Heart right ventricle (tissue), 16 donors: ENCODE results near the gene EPN1. TPM values are rescaled to one million over a fixed set of nuclear protein-coding genes. Genes with fewer than 3 reads are reported as not detected.

ENCODE experiments used
- ATAC-seq, 8 donors: fragments of 200-7000 bp; cut with Tn5 transposase; one replicate each; pipeline ENCODE4 v1.9.1; 2020; ENCODE audit warnings: mild to moderate bottlenecking in 8 of 8, moderate library complexity in 8 of 8, moderate number of reproducible peaks in 1 of 8
- DNase-seq, 2 donors: peaks; one replicate each; pipeline ENCODE4 v3.0.0-alpha.2; 2020
- H3K27ac ChIP-seq, 10 donors: fragments of 200-600 bp; sonication (generic) in 2 of 10; one replicate each; pipeline versions ENCODE4 v1.5.0 to v1.8.0; 2020 to 2022; ENCODE audit warnings: mild to moderate bottlenecking in 3 of 10
- H3K27me3 ChIP-seq, 7 donors: fragments of 200-600 bp; one replicate each; pipeline ENCODE4 v1.8.0; 2021 to 2022; ENCODE audit warnings: mild to moderate bottlenecking in 2 of 7
- H3K36me3 ChIP-seq, 9 donors: fragments of 200-600 bp; sonication (generic) in 1 of 9; one replicate each; pipeline versions ENCODE4 v1.5.0 to v1.8.0; 2020 to 2022; ENCODE audit warnings: mild to moderate bottlenecking in 2 of 9
- H3K4me1 ChIP-seq, 9 donors: fragments of 200-600 bp; sonication (generic) in 1 of 9; one replicate each; pipeline versions ENCODE4 v1.5.0 to v1.8.0; 2020 to 2022; ENCODE audit warnings: mild to moderate bottlenecking in 4 of 9
- H3K4me3 ChIP-seq, 10 donors: fragments of 200-600 bp; sonication (generic) in 2 of 10; one replicate each; pipeline versions ENCODE4 v1.5.0 to v1.8.0; 2020 to 2022; ENCODE audit warnings: mild to moderate bottlenecking in 7 of 10, moderate library complexity in 2 of 10
- H3K9me3 ChIP-seq, 11 donors: fragments of 200-600 bp in 10 of 11; sonication (generic) in 2 of 11; one replicate each; pipeline versions ENCODE4 v1.5.0 to v1.8.0; 2013 to 2022; ENCODE audit warnings: mild to moderate bottlenecking in 2 of 11, control low read depth in 1 of 11, moderate library complexity in 1 of 11
- WGBS, 2 donors: extraction: QIAGEN DNeasy Blood & Tissue Kit; methylation state at CpG; one replicate each; pipeline ENCODE4 v1.1.7; 2013; ENCODE audit warnings: inconsistent platforms in 1 of 2; 5-methylcytosine and 5-hydroxymethylcytosine counted together
- intact Hi-C, 10 donors: fragments of 100-400 bp; cut with DNase I; formaldehyde crosslinking; loops; one replicate each; pipeline versions ENCODE4 v1.11.1 to v1.14.2; 2022
- polyA plus RNA-seq, 2 donors: library from polyadenylated mRNA; stranded (reverse); fragments of 200-250 nt; gene quantifications; one replicate each; pipeline ENCODE4 v1.2.3, GENCODE V29; 2013
- total RNA-seq, 10 donors: library from RNA; stranded (reverse); fragmentation: NEBNext Ultra II Directional in 3 of 10; extraction: Animal tissue kit (Norgen Biotek cat#: 25700) in 3 of 10; gene quantifications; one replicate each; pipeline versions ENCODE4 v1.2.1 to v1.2.4, GENCODE V29; 2021 to 2023
- TF ChIP-seq, protein P1 (sequence below), 9 donors: fragments of 200-600 bp; sonication (generic) in 2 of 9; IDR thresholded peaks; one replicate each; pipeline versions ENCODE4 v1.5.0 to v1.8.0; 2021 to 2022; ENCODE audit warnings: antibody characterized with exemption in 9 of 9, mild to moderate bottlenecking in 5 of 9, moderate library complexity in 1 of 9
- donor health status: Arrhythmogenic right ventricular cardiomyopathy.
- donor health status: ischemic (EF 13 %, LVEDD 7.1; RV severe dilation, severe dysfunction).
- donor health status: healthy with polysubstance abuse.
- donor health status: DM: no; HTN: yes; CAD: no.
- donor health status: DM: no; HTN: no; CAD: no.
- donor health status: ischemic (EF 25% LVEDD 6.9; RV normal size, moderate dysfunction).
- donor health status: ischemic (EF 25% LVEDD 5.7; RV mildly dilated, moderate dysfunction).
- donor health status: healthy.
- donor health status: DM: yes; HTN: yes; CAD: no.
- donor health status: Ischemic cardiomyopathy.
- donor health status: ischemic (EF 35%, LVEDD 5.7; RV mildly dilated, moderate dysfunction).
- donor health status: nonischemic (EF 11% LVEDD 7.7; RV severe dilation, severe dysfunction).
- donor health status: DM: yes; HTN: yes; CAD: no.
- donor health status: PGD.
- donor health status: ischemic (EF 29% LVEDD 5.4; RV normal size, mild dysfunction).
- donor health status: nonischemic (EF 23%, LVEDD 6.1; RV moderate dilation, normal function).

The EPN1 gene
- total and polyA plus RNA-seq, 12 donors = 127 to 305 (median 138) TPM

DNA sequence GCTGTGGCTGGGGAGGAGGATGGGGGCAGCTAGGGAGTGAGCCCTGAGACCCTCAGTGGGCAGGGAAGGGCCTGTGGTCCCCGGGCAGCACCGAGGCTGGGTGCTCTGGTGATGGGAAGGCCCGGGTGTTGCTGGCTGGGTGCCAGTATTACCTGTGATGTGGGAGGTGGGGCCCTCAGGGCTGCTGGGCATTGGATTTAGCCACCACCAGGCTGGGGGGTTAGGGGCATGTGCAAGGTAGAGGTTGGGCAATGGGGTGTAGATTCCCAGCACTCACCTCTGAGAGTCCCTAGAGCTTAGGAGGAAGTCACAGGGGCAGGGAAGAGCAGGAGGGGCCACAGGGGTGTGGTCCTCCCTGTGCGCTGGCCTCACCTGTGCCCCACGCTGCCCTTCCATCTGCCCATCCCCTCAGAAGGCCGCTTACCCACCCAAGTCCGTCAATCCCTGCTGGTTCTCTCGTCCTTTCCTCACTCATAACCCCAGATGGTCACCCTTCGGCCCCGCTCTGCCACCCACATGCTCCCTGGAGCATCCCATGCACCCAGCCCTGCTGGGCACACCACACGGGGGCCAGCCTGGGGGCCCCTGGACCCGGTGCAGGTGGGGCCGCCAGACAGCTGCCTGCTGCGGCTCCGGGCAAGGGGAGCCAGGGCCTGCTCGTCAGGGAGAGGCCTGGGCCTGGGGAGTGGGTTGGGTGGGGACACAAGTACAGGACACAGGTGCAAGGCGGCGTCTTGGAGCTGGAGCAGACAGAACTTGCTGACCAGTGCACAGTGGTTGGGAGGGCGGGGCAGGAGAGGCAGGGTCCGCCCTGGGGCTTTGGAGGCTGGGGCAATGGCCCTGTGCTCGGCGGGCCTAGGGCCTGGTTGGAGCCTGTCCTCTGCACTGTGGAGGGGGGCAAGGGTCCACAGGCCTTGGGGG lies 12.5 kb downstream of the EPN1 start:
- Histone ChIP-seq H3K9me3 (no peaks in the 10 kb centered on the region), H3K36me3 (peaks cover 0 to 99% (median 48%) of the 10 kb centered on the region in 9 donors), H3K4me1 (peaks cover 0 to 26% (median 0%) of the 10 kb centered on the region in 9 donors), H3K4me3 (no peak overlapping the region), H3K27ac (no peak overlapping the region), H3K27me3 (no peaks in the 10 kb centered on the region)
- intact Hi-C loops = no loop called here
- WGBS, 2 donors = 90 to 95% methylated on average over 22 of the region's 22 CpGs
- DNase-seq (no peak), ATAC-seq (no peak)
- TF ChIP-seq, protein P1, sequence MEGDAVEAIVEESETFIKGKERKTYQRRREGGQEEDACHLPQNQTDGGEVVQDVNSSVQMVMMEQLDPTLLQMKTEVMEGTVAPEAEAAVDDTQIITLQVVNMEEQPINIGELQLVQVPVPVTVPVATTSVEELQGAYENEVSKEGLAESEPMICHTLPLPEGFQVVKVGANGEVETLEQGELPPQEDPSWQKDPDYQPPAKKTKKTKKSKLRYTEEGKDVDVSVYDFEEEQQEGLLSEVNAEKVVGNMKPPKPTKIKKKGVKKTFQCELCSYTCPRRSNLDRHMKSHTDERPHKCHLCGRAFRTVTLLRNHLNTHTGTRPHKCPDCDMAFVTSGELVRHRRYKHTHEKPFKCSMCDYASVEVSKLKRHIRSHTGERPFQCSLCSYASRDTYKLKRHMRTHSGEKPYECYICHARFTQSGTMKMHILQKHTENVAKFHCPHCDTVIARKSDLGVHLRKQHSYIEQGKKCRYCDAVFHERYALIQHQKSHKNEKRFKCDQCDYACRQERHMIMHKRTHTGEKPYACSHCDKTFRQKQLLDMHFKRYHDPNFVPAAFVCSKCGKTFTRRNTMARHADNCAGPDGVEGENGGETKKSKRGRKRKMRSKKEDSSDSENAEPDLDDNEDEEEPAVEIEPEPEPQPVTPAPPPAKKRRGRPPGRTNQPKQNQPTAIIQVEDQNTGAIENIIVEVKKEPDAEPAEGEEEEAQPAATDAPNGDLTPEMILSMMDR (IDR thresholded peaks at IDR 0.05) = no peak

DNA sequence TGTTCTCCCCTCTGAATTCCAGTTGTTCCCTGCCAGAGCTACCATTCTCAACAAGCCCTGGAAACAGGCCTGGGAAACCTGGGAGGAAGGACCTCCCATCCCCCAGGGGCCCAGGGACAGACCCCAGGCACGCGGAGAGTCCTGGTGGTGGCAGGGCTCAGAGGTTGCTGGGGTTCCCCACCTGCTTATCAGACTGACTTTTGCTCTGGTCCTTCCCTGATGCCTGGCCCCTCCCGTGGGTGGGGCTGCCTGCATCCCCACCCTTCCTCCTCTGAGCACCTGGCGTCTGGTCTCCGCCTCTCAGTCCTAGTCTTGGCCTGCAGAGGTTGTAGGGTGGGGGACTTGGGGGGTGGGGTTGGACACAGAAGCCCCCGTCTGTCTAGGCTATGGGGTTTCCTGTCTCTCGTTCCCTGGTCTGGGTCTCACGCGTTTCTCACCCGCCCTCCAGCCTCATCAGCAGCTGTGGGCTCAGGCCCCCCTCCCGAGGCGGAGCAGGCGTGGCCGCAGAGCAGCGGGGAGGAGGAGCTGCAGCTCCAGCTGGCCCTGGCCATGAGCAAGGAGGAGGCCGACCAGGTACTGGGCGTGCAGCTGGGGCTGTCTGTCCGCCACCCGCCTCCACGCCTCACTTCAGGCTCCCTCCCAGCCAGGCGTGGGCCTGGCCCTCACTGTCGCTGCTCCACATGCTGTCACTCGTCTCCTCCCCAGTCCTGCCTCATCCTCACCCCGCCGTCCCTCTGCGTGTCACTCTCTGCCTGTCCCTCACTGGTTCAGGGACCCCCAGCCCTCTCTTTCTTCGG lies 13.6 kb downstream of the EPN1 start:
- Histone ChIP-seq H3K27ac (no peak overlapping the region), H3K4me3 (no peak overlapping the region), H3K36me3 (peaks cover 0 to 99% (median 54%) of the 10 kb centered on the region in 9 donors), H3K27me3 (no peaks in the 10 kb centered on the region), H3K9me3 (no peaks in the 10 kb centered on the region), H3K4me1 (peaks cover 0 to 26% (median 0%) of the 10 kb centered on the region in 9 donors)
- 71 to 72% methylated on average over 27 of the region's 27 CpGs for WGBS, 2 donors
- DNase-seq (no peak), ATAC-seq (no peak)
- TF ChIP-seq, protein P1 (IDR thresholded peaks at IDR 0.05) = no peak
- intact Hi-C loops = no loop called here

DNA sequence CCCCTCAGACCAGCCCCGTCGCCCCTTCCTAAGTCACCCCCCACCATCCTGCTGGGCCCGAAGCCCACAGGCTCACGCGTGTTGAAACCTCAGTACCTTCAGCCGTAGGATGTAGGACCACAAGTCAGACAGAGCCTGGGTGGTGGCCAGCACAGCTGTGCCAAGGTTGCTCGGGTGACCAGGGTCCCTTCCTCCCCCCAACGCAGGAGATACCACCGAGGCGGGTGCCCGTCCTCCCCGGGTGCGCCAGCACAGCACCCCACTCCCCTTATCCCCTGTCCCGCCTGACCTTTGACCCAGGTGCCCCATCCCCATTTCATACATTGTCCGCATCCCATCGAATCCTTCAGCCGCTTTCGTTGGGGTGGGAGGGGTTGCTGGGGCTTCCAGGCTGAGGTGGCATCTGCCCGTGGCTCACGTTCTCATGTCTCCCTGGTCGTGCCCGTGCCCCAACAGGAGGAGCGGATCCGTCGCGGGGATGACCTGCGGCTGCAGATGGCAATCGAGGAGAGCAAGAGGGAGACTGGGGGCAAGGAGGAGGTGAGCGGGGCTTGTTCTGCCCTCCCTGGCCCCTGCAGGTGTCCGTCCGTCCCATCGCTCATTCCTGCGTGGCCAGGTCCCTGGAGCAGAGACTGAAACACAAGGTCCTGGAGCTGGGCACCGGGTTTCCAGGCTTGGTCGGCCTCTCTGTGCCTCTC lies 14.5 kb downstream of the EPN1 start:
- intact Hi-C loops = no loop called here
- no peak for ATAC-seq
- H3K4me1 ChIP-seq = peaks cover 0 to 19% (median 0%) of the 10 kb centered on the region in 9 donors
- H3K36me3 ChIP-seq = peaks cover 0 to 99% (median 61%) of the 10 kb centered on the region in 9 donors
- no peaks in the 10 kb centered on the region for H3K9me3 ChIP-seq
- DNase-seq = no peak
- no peaks in the 10 kb centered on the region for H3K27me3 ChIP-seq
- no peak overlapping the region for H3K4me3 ChIP-seq
- TF ChIP-seq, protein P1 (IDR thresholded peaks at IDR 0.05) = no peak
- no peak overlapping the region for H3K27ac ChIP-seq
- 94 to 95% methylated on average over 35 of the region's 35 CpGs for WGBS, 2 donors
